Activated T-helper 1 cell treated with Interleukin-2 at 50 U/mL for 16 hours (primary cell): Measurements from ENCODE around the gene PIGL.
"Not testable (repeated sequence)": the region's sequence is repeated elsewhere in the genome, so short reads cannot be mapped to it uniquely, and the experiment has no call there.

Source experiments
- DNase-seq: peaks from one replicate; pipeline ENCODE4 v3.0.0-alpha.2; 2020; ENCODE audit warnings: low read depth

PIGL gene

GRCh38 chr17:16273929-16274339 is 56.9 kb downstream of the PIGL start:
- no peak for DNase-seq

DNA sequence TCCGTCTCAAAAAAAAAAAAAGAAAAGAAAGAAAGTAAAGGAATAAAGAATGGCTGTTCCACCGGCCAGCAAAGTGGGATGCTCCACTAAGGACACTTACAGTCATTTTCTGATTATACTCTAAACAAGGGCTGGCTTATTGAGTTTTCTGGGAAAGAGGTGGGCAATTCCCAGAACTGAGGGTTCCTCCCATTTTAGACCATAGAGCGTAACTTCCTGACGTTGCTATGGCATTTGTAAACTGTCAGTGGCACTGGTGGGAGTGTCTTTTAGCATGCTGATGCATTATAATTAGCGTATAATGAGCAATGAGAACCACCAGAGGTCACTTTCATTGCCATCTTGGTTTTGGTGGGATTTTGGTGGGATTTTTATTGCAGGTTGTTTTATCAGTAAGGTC is 58.0 kb downstream of the PIGL start:
- no peak for DNase-seq

GRCh38 chr17:16277163-16277562 is 60.2 kb downstream of the PIGL start:
- no peak for DNase-seq

DNA sequence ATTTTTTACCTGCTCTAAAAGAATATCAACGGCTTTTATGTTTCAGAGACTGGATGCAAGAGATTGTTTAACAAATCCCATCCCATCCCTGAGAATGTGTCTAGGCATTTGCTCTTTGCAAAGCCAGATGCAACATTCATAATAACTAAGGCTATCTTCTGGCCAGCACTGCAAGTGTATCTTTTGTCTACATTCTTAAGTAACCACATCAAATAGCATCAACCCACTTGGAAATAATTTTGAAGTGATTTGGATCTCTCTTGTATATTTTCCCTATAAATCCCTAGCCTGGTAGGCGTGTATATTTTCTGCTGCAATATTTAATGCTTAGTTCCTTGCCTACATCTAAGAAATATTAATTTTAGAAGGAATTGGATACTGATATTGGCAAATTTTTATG is 64.3 kb downstream of the PIGL start:
- no peak for DNase-seq

- DNase-seq, result no peak
Observed at GRCh38 chr17:16282522-16282921, 65.5 kb downstream of the PIGL start.

DNA sequence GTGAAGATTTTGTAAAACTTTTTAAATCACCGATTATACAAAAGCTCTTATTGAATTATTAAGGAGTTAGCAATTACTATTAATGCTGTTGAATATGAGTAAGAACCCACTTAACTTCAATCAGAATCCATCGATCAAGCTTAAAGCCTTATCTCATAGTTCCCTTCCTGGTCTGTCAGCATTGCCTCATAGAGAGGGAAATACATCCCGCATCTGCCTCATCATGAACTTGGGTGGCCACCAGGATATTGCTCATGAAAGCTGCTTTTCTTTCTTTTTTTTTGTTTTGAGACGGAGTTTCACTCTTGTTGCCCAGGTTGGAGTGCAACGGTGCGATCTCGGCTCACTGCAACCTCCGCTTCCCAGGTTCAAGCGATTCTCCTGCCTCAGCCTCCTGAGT is 66.7 kb downstream of the PIGL start:
- DNase-seq, result no peak

GRCh38 chr17:16285646-16286008 is 68.6 kb downstream of the PIGL start:
- no peak for DNase-seq

- peak; percentile 49 for DNase-seq
Observed at GRCh38 chr17:16286009-16286946, 69.3 kb downstream of the PIGL start.

DNA sequence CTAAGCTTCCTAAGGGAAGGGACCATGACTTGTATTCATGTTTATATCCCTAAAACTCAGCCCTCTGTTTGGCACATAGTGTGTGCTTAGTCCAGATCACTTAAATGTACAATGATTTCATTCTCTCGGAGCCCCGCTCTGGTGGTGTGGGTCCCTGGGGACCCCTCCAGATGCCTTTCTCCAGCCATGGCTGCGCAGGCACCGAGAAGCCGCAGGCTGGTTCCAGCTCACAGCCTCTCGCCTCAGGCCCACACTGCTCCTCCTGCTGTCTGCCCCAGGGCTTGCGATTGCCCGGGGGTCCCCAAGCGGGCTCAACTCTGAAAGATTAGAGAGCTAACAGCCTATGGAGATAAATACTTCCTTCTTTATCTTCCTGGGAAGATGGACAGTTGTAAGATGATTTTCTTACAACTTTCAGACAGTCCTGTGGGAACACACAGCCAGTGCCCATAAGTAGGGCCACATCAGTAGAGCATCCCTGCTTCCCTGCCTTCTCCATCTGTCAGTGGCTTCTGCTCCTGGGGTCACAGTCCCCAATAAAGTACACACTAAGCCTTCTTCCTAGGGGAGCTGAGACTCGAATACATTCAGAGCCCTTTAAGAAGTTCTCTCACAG is 70.0 kb downstream of the PIGL start:
- no peak for DNase-seq

DNA sequence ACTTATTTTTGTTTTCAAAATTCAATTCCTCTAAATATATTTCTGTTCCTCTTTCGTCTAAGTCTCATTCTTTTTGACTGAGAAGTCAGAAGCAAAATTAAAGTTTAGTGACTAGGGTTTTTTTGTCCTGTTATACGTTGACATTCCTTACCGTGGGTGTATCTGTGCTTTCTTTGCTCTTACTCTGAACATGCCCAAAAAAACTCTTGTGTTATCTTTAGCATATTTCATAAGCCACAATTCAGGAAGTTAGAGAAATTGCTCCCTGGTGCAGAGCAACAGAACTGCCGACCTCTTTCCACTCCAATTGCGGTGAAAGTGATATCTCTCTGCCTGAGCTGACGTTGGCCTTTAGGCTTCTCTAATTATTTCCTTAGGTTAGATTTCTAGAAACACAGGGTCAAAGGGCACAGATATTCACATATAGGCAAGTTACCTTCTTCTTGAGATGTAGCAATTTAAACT is 70.6 kb downstream of the PIGL start:
- DNase-seq, result no peak

GRCh38 chr17:16288860-16289571 is 72.0 kb downstream of the PIGL start:
- no peak for DNase-seq

DNA sequence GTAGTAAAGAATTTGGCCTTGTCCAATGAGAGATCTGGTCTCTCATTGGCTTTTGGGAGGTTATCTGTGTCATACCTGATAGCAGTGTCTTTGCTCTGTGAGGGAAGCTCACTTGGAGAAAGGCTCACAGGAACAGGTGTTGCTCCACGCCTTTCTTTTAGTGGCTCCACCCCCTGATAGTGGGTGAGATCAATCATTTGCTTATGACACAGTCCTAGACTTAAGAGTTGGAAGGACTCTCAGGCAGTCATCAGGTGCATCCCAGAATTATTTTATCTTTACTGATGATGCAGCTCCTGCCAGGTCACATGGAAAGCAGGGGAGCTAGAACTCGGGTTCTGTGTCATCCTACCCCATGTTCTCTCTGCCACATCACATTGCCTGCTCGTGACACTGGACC is 76.9 kb downstream of the PIGL start:
- no peak for DNase-seq

GRCh38 chr17:16294560-16294959 is 77.5 kb downstream of the PIGL start:
- no peak for DNase-seq

GRCh38 chr17:16296072-16296471 is 79.1 kb downstream of the PIGL start:
- DNase-seq, result not testable (repeated sequence)

- no peak for DNase-seq
Observed at GRCh38 chr17:16297367-16298139, 80.5 kb downstream of the PIGL start.

- no peak for DNase-seq
Observed at GRCh38 chr17:16298140-16298662, 81.2 kb downstream of the PIGL start.

DNA sequence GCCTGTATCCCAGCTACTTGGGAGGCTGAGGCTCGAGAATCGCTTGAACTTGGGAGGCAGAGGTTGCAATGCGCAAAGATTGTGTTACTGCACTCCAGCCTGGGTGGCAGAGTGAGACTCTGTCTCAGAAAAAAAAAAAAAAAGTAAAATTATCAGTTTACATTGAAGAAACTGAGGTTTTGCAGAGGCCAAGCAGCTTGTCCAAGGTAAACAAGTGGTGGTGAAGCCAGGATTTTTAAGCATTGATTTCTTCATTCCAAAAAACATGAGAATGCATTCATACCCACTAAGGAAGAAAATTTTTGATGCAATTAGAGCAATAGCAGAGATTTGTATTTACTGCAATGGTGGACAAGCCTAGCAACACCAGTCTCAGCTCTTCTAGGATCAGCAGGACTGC is 83.5 kb downstream of the PIGL start:
- DNase-seq, result no peak

DNA sequence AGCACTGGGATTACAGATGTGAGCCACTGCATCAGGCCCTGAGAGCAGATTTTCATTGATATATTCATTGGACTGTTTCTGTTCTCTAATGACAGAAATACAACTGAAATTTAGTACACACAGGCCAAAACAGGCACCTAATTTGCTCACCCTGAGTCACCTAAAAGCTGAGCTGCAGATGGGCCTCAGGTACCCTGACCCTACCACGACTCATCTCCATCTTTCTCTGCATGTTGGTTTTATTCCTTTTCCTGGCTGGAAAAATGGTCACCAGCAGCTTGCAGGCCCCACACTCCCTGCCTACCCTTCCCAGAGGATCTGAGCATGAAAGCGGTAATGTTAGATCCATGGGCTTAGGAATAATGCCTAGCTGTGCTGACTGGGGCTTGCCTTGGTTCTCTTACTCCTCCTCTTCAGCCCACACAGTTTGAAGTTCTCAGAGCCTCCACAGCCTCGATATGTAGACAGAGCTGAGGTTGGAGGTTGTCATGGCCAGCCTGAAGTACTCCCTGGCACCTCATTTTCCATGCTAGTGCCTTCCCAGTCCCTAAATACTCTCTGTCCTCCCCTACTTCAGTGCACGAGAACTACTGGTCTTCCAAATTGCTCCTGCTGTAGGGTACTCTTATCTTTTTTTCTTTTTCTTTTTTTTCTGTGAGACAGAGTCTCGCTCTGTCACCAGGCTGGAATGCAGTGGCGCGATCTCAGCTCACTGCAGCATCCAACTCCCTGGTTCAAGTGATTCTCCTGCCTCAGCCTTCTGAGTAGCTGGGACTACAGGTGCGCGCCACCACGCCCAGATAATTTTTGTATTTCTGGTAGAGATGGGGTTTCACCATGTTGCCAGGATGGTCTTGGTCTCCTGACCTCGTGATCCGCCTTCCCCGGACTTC is 85.2 kb downstream of the PIGL start:
- DNase-seq, result no peak

- no peak for DNase-seq
Observed at GRCh38 chr17:16302856-16303255, 85.8 kb downstream of the PIGL start.

DNA sequence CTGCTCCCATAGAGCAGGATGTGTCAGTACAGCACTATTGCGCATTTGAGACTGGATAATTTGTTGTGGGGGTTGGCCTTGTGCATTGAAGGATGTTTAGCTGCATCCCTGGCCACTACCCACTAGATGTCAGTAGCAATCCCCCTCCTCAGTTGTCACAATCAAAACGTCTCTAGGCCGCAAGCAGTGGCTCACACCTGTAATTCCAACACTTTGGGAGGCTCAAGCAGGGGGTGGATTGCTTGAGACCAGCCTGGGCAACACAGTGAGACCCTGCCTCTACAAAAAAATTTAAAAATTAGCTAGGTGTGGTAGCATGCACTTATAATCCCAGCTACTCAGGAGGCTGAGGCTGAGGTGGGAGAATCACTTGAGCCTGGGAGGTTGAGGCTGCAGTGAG is 87.8 kb downstream of the PIGL start:
- DNase-seq, result no peak

GRCh38 chr17:16306211-16306610 is 89.2 kb downstream of the PIGL start:
- DNase-seq, result no peak
